Measurements from ENCODE around the gene SMARCC1. TPM values are rescaled to one million over a fixed set of nuclear protein-coding genes. Genes with fewer than 3 reads are reported as not detected.

SMARCC1 gene
- total and polyA plus RNA-seq, 7 donors, result 10.7 to 54.3 (median 31.9) TPM

DNA sequence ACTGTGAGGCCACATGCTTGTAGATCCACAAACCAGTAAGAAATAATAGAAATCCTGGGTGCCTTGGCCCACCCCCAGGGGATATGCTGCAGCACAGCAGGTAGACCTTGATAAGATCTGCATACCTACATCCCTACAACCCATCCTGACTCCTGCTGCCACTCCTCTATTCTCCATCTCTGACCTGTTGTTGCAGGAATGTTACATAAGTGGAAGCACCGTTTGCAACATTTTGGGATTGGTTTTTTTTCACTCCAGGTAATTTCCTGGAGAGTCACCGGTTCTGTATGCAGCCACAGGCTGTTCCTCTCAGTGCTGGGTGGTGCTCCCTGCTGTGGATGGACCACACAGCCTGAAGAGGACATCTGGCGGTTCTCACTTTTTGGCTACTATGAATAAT lies 186.9 kb downstream of the SMARCC1 start:
- peaks cover 3 to 42% of the 10 kb centered on the region in 2 donors for H3K36me3 ChIP-seq (ENCODE audit: insufficient read depth in 1 of 2, low read depth in 1 of 2)
- intact Hi-C loops (cut with DNase I), result no loop called here
- WGBS, 3 donors, result 79 to 87% (median 86%) methylated on average over 3 of the region's 3 CpGs
- H3K27me3 ChIP-seq (ENCODE audit: insufficient read depth in 3 of 3, low read length in 2 of 3), result no peaks in the 10 kb centered on the region
- no peak for ATAC-seq
- no peak for DNase-seq
- H3K4me3 ChIP-seq, result no peak overlapping the region
- no peak overlapping the region for H3K27ac ChIP-seq
- TF ChIP-seq, protein P1, sequence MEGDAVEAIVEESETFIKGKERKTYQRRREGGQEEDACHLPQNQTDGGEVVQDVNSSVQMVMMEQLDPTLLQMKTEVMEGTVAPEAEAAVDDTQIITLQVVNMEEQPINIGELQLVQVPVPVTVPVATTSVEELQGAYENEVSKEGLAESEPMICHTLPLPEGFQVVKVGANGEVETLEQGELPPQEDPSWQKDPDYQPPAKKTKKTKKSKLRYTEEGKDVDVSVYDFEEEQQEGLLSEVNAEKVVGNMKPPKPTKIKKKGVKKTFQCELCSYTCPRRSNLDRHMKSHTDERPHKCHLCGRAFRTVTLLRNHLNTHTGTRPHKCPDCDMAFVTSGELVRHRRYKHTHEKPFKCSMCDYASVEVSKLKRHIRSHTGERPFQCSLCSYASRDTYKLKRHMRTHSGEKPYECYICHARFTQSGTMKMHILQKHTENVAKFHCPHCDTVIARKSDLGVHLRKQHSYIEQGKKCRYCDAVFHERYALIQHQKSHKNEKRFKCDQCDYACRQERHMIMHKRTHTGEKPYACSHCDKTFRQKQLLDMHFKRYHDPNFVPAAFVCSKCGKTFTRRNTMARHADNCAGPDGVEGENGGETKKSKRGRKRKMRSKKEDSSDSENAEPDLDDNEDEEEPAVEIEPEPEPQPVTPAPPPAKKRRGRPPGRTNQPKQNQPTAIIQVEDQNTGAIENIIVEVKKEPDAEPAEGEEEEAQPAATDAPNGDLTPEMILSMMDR (IDR thresholded peaks at IDR 0.05), result no peak
- no peaks in the 10 kb centered on the region for H3K4me1 ChIP-seq
- H3K9me3 ChIP-seq, result no peaks in the 10 kb centered on the region

DNA sequence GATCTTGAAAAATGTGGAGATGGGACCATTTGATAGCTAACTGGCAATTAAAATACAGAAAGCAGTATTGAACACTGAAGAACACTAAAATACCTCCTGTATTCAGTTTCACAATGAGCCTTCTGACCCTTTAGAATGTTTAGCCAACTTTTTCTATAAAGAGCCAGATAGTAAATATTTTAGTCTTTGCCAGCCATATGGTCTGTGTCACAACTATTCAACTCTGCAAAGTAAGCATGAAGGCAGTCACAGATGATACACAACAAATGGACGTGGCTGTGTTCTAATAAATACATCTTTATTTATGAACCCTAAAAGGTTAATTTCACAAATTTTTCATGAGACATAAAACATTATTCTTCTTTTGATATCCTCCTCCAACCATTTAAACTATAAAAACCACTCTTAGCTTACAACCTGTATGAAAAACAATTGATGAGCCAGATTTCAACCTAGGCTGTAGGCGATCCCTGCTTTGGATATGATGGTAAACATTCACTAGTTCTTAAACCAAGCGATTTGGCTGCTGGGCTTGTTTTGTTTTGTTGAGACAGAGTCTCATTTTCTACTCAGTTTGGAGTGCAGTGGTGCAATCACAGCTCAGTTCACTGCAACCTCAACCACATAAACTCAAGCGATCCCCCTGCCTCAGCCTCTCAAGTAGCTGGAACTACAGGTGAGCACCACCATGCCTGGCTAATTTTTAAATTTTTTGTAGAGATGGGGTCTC lies 189.5 kb downstream of the SMARCC1 start:
- H3K27me3 ChIP-seq (ENCODE audit: insufficient read depth in 3 of 3, low read length in 2 of 3), result no peaks in the 10 kb centered on the region
- H3K4me1 ChIP-seq, result no peaks in the 10 kb centered on the region
- 89 to 91% (median 90%) methylated on average over 4 of the region's 4 CpGs for WGBS, 3 donors
- H3K4me3 ChIP-seq, result no peak overlapping the region
- H3K27ac ChIP-seq, result no peak overlapping the region
- no peaks in the 10 kb centered on the region for H3K9me3 ChIP-seq
- no peak for ATAC-seq
- peaks cover 7 to 54% of the 10 kb centered on the region in 2 donors for H3K36me3 ChIP-seq (ENCODE audit: insufficient read depth in 1 of 2, low read depth in 1 of 2)
- TF ChIP-seq, protein P1 (IDR thresholded peaks at IDR 0.05), result no peak
- no peak for DNase-seq
- intact Hi-C loops (cut with DNase I), result no loop called here

DNA sequence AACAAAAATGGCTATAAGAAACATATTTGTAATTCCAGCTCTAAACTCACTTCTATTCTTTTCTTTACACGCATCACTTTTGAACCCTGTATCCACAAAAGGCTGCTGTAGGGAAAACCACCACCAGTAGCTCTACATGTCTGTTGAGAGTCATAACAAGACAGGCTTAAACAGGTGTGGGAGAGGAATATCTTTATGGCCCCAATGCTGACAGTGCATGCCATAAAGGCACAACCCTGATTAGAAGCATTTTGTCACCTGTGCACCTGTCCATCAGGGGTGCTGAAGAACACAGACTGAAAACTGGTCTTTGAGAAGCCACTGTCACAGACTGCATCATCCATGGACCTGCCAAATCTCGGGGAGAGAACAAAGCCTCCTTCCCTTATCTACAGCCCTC lies 191.5 kb downstream of the SMARCC1 start:
- no peaks in the 10 kb centered on the region for H3K9me3 ChIP-seq
- intact Hi-C loops (cut with DNase I), result no loop called here
- DNase-seq, result no peak
- no peak overlapping the region for H3K27ac ChIP-seq
- H3K4me1 ChIP-seq, result no peaks in the 10 kb centered on the region
- H3K4me3 ChIP-seq, result no peak overlapping the region
- TF ChIP-seq, protein P1 (IDR thresholded peaks at IDR 0.05), result no peak
- 87 to 96% (median 93%) methylated on average over 2 of the region's 2 CpGs for WGBS, 3 donors
- no peak for ATAC-seq
- H3K27me3 ChIP-seq (ENCODE audit: insufficient read depth in 3 of 3, low read length in 2 of 3), result no peaks in the 10 kb centered on the region
- H3K36me3 ChIP-seq (ENCODE audit: insufficient read depth in 1 of 2, low read depth in 1 of 2), result peaks cover 7 to 68% of the 10 kb centered on the region in 2 donors

DNA sequence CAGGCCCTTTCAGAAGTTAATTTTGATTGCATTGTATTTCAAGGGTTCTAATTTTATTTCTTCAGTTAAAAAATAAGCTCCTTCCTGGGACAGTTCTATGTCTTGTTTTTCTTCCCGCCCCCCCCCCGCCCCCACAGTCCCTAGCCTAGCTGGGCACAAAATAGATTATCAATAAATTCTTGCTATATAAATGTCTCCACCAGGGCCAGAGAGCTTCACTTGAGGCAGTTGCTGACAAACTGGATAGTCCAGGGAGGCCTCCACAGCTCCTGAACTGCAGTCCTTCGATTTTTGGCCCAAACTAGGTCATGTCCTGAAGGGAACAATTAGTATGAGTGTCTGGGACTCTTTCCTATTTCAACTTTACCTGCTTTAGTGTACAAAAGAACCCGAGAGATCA lies 193.1 kb downstream of the SMARCC1 start:
- H3K27me3 ChIP-seq (ENCODE audit: insufficient read depth in 3 of 3, low read length in 2 of 3), result no peaks in the 10 kb centered on the region
- no peak overlapping the region for H3K4me3 ChIP-seq
- H3K4me1 ChIP-seq, result peaks cover 6% of the 10 kb centered on the region
- TF ChIP-seq, protein P1 (IDR thresholded peaks at IDR 0.05), result no peak
- intact Hi-C loops (cut with DNase I), result no loop called here
- 92 to 96% (median 94%) methylated on average over 4 of the region's 4 CpGs for WGBS, 3 donors
- H3K9me3 ChIP-seq, result no peaks in the 10 kb centered on the region
- no peak for ATAC-seq
- no peak for DNase-seq
- peaks cover 4 to 59% of the 10 kb centered on the region in 2 donors for H3K36me3 ChIP-seq (ENCODE audit: insufficient read depth in 1 of 2, low read depth in 1 of 2)
- H3K27ac ChIP-seq, result no peak overlapping the region

DNA sequence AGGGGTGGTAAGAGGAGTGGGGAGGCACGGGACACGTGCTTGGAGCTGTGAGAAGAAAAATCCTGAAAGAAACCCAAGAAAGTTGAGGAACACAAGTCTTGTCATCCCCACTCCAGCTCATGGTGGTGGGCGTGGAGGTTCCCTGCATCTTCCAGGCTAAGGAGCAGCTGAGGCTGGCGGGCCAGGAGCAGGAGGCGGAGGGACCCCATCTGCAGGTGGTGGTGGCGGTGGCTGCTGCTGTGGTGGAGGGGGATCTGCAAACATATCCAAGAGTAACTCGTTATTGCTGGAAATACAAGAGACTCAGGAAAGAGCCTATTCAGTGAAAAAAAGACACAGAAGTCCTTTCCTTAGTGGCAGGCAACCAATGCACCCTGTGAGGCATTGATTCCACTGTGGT lies 193.6 kb downstream of the SMARCC1 start:
- Histone ChIP-seq H3K9me3 (no peaks in the 10 kb centered on the region), H3K4me3 (no peak overlapping the region), H3K36me3 (ENCODE audit: insufficient read depth in 1 of 2, low read depth in 1 of 2) (peaks cover 4 to 56% of the 10 kb centered on the region in 2 donors), H3K27me3 (ENCODE audit: insufficient read depth in 3 of 3, low read length in 2 of 3) (no peaks in the 10 kb centered on the region), H3K27ac (no peak overlapping the region), H3K4me1 (peaks cover 9% of the 10 kb centered on the region)
- DNase-seq (no peak), ATAC-seq (no peak)
- intact Hi-C loops (cut with DNase I), result no loop called here
- WGBS, 3 donors, result 96 to 98% (median 97%) methylated on average over 7 of the region's 7 CpGs
- TF ChIP-seq, protein P1 (IDR thresholded peaks at IDR 0.05), result no peak
